Trophoblast cell (in vitro differentiated cells and primary cell): ENCODE data around the gene EXOSC10.

Experiments used
- DNase-seq, 2 donors: peaks; one replicate each; pipeline ENCODE4 v3.0.0-alpha.2; 2016
- H2AFZ ChIP-seq: 2 replicates; pipeline ENCODE4 v1.6.1; 2013; ENCODE audit warnings: low read length, moderate library complexity, mild to moderate bottlenecking; ENCODE audit not compliant: insufficient read depth, poor library complexity
- H2AK5ac ChIP-seq: 2 replicates; pipeline ENCODE4 v1.6.1; 2013; ENCODE audit warnings: mild to moderate bottlenecking, low read length
- H2BK120ac ChIP-seq: 2 replicates; pipeline ENCODE4 v1.6.1; 2013; ENCODE audit warnings: low read length, mild to moderate bottlenecking, moderate library complexity; ENCODE audit not compliant: insufficient read depth, poor library complexity
- H2BK12ac ChIP-seq: 2 replicates; pipeline ENCODE4 v1.6.1; 2013; ENCODE audit warnings: mild to moderate bottlenecking, low read length, moderate library complexity
- H2BK5ac ChIP-seq: 2 replicates; pipeline ENCODE4 v1.6.1; 2013; ENCODE audit warnings: low read length, low read depth, moderate library complexity, mild to moderate bottlenecking; ENCODE audit not compliant: poor library complexity
- H3K14ac ChIP-seq: 2 replicates; pipeline ENCODE4 v1.6.1; 2013; ENCODE audit warnings: mild to moderate bottlenecking, low read length
- H3K18ac ChIP-seq: 2 replicates; pipeline ENCODE4 v1.6.1; 2013; ENCODE audit warnings: mild to moderate bottlenecking, low read length
- H3K23ac ChIP-seq: 2 replicates; pipeline ENCODE4 v1.6.1; 2013; ENCODE audit warnings: low read length
- H3K27ac ChIP-seq: 2 replicates; pipeline ENCODE4 v1.5.1; 2013; ENCODE audit warnings: low read depth, mild to moderate bottlenecking, inconsistent platforms, low read length, moderate library complexity
- H3K27me3 ChIP-seq: 2 replicates; pipeline ENCODE4 v1.6.1; 2013; ENCODE audit warnings: inconsistent platforms, mild to moderate bottlenecking, low read length, moderate library complexity; ENCODE audit not compliant: insufficient read depth
- H3K36me3 ChIP-seq, 2 experiments: 1 replicate in 1 of 2; 2 replicates in 1 of 2; pipeline ENCODE4 v1.6.1; 2013; ENCODE audit warnings: low read length in 2 of 2, mild to moderate bottlenecking in 2 of 2, moderate library complexity in 1 of 2; ENCODE audit not compliant: insufficient read depth in 2 of 2, control insufficient read depth in 1 of 2
- H3K4ac ChIP-seq: 2 replicates; pipeline ENCODE4 v1.6.1; 2013; ENCODE audit warnings: low read depth, mild to moderate bottlenecking, low read length, moderate library complexity
- H3K4me1 ChIP-seq, 2 experiments: 1 replicate in 1 of 2; 2 replicates in 1 of 2; pipeline ENCODE4 v1.6.1; 2013; ENCODE audit warnings: low read length in 2 of 2, mild to moderate bottlenecking in 2 of 2, moderate library complexity in 1 of 2; ENCODE audit not compliant: insufficient read depth in 2 of 2, control insufficient read depth in 1 of 2
- H3K4me2 ChIP-seq: 2 replicates; pipeline ENCODE4 v1.6.1; 2013; ENCODE audit warnings: inconsistent platforms, mild to moderate bottlenecking, low read length, moderate library complexity
- H3K4me3 ChIP-seq: 2 replicates; pipeline ENCODE4 v1.5.1; 2013; ENCODE audit warnings: mild to moderate bottlenecking, low read depth, low read length, inconsistent platforms
- H3K79me1 ChIP-seq: one replicate; pipeline ENCODE4 v1.6.1; 2013; ENCODE audit warnings: low read length
- H3K79me2 ChIP-seq: 2 replicates; pipeline ENCODE4 v1.6.1; 2013; ENCODE audit warnings: low read length, mild to moderate bottlenecking; ENCODE audit not compliant: control insufficient read depth, insufficient read depth, poor library complexity
- H3K9ac ChIP-seq: 2 replicates; pipeline ENCODE4 v1.6.1; 2013; ENCODE audit warnings: mild to moderate bottlenecking, low read length
- H3K9me3 ChIP-seq: 2 replicates; pipeline ENCODE4 v1.6.1; 2013; ENCODE audit warnings: low read depth, mild to moderate bottlenecking, control low read depth, inconsistent platforms, low read length; ENCODE audit not compliant: insufficient read depth
- H4K12ac ChIP-seq: 2 replicates; pipeline ENCODE4 v1.6.1; 2013; ENCODE audit warnings: low read depth, mild to moderate bottlenecking, low read length, moderate library complexity
- H4K8ac ChIP-seq: 2 replicates; pipeline ENCODE4 v1.6.1; 2013; ENCODE audit warnings: low read depth, mild to moderate bottlenecking, low read length, moderate library complexity
- H4K91ac ChIP-seq: one replicate; pipeline ENCODE4 v1.6.1; 2013; ENCODE audit warnings: low read depth, mild to moderate bottlenecking, low read length, moderate library complexity
- WGBS: extraction: QIAGEN DNeasy Blood & Tissue Kit; methylation state at CpG from one replicate; pipeline ENCODE4 v1.1.7; 2013; ENCODE audit warnings: missing lambda C conversion rate; ENCODE audit not compliant: insufficient read length, insufficient coverage; ENCODE audit errors: extremely low coverage; 5-methylcytosine and 5-hydroxymethylcytosine counted together

Gene EXOSC10

DNA sequence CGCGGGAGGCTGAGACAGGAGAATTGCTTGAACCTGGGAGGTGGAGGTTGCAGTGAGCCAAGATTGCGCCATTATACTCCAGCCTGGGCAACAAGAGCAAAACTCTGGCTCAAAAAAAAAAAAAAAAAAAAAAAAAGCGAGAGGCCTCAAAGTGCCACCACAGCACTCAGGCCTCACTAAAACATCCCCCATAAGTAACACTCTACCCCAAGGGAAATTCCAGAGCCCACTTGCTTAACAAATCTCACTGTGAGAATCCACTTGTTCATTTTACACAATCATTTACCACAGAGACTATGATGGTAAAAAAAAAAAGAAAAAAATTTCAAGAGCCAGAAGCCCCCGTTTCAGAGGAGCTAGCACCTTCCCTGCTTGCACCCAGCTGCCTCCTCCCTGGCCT, 26.3 kb upstream of the EXOSC10 start:
- Histone ChIP-seq H3K14ac (no peak overlapping the region), H3K4ac (no peak overlapping the region), H2AFZ (no peak overlapping the region), H3K9ac (no peak overlapping the region), H2BK120ac (no peak overlapping the region), H3K4me3 (no peak overlapping the region), H3K4me2 (no peak overlapping the region), H3K4me1 (no peaks in the 10 kb centered on the region), H3K79me2 (no peaks in the 10 kb centered on the region), H3K18ac (no peak overlapping the region), H3K36me3 (peaks cover 65 to 80% of the 10 kb centered on the region in 2 experiments), H2BK12ac (no peak overlapping the region), H2AK5ac (no peak overlapping the region), H3K9me3 (peaks cover 2% of the 10 kb centered on the region), H3K23ac (no peak overlapping the region), H3K27me3 (no peaks in the 10 kb centered on the region), H4K91ac (no peak overlapping the region), H3K27ac (no peak overlapping the region), H3K79me1 (no peaks in the 10 kb centered on the region), H4K8ac (no peak overlapping the region), H4K12ac (no peak overlapping the region), H2BK5ac (no peak overlapping the region)
- no peak for DNase-seq
- WGBS = no CpG with 5 or more reads among the region's 5 CpGs

DNA sequence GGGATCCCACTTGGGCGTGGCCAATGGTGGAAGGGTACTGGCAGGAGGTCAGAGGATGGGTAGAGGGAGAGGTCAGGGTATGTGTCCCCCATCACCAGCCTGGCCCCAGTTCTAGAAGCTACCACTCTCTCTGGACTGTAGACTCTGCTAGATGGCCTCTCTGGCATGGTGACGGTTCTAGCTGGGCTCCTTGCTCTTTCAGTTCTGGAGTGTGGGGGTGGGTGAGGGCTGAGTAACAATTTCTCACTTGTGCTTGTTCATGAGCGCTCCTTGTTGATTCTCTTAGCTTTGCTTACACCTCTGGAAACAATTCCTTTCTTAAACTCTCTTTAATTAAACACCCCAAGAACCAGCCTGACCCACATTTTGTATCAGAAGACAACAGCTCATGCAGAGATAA, 25.3 kb upstream of the EXOSC10 start:
- Histone ChIP-seq H3K79me1 (no peaks in the 10 kb centered on the region), H3K14ac (no peak overlapping the region), H3K36me3 (peaks cover 58 to 74% of the 10 kb centered on the region in 2 experiments), H2AK5ac (no peak overlapping the region), H3K4ac (no peak overlapping the region), H3K27me3 (no peaks in the 10 kb centered on the region), H3K79me2 (no peaks in the 10 kb centered on the region), H4K12ac (no peak overlapping the region), H2BK12ac (no peak overlapping the region), H2BK120ac (no peak overlapping the region), H3K27ac (no peak overlapping the region), H2AFZ (no peak overlapping the region), H4K8ac (no peak overlapping the region), H2BK5ac (no peak overlapping the region), H4K91ac (no peak overlapping the region), H3K18ac (no peak overlapping the region), H3K4me1 (no peaks in the 10 kb centered on the region), H3K4me3 (no peak overlapping the region), H3K9ac (no peak overlapping the region), H3K9me3 (peaks cover 2% of the 10 kb centered on the region), H3K4me2 (no peak overlapping the region), H3K23ac (no peak overlapping the region)
- no CpG with 5 or more reads among the region's 3 CpGs for WGBS
- no peak for DNase-seq

DNA sequence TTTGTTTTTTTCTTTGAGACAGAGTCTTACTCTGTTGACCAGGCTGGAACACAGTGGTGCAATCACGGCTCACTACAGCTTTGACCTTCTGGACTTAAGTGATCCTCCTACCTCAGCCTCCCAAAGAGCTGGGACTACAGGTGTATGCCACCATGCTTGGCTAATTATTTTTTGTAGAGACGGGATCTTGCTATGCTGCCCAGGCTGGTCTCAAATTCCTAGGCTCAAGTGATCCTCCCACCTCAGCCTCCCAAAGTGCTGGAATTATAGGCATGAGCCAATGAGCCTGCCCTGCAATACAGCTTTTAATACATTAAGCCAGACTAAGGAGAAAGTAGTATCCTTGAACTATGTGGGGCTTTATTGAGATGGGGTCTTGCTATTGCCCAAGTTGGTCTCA, 16.6 kb upstream of the EXOSC10 start:
- no peak overlapping the region for H2BK5ac ChIP-seq
- no peaks in the 10 kb centered on the region for H3K79me2 ChIP-seq
- no peak overlapping the region for H3K9ac ChIP-seq
- H3K4me3 ChIP-seq = no peak overlapping the region
- no peak overlapping the region for H2AK5ac ChIP-seq
- H2AFZ ChIP-seq = no peak overlapping the region
- no peaks in the 10 kb centered on the region for H3K27me3 ChIP-seq
- H3K4me2 ChIP-seq = no peak overlapping the region
- no peak overlapping the region for H3K27ac ChIP-seq
- no peak overlapping the region for H3K18ac ChIP-seq
- H4K8ac ChIP-seq = no peak overlapping the region
- H3K36me3 ChIP-seq = peaks cover 29 to 44% of the 10 kb centered on the region in 2 experiments
- no peaks in the 10 kb centered on the region for H3K79me1 ChIP-seq
- no peak overlapping the region for H2BK12ac ChIP-seq
- H3K4me1 ChIP-seq = no peaks in the 10 kb centered on the region
- no peak for DNase-seq
- H4K12ac ChIP-seq = no peak overlapping the region
- no peak overlapping the region for H3K23ac ChIP-seq
- H3K9me3 ChIP-seq = no peaks in the 10 kb centered on the region
- no peak overlapping the region for H2BK120ac ChIP-seq
- WGBS = no CpG with 5 or more reads among the region's 2 CpGs
- no peak overlapping the region for H4K91ac ChIP-seq
- H3K4ac ChIP-seq = no peak overlapping the region
- H3K14ac ChIP-seq = no peak overlapping the region

DNA sequence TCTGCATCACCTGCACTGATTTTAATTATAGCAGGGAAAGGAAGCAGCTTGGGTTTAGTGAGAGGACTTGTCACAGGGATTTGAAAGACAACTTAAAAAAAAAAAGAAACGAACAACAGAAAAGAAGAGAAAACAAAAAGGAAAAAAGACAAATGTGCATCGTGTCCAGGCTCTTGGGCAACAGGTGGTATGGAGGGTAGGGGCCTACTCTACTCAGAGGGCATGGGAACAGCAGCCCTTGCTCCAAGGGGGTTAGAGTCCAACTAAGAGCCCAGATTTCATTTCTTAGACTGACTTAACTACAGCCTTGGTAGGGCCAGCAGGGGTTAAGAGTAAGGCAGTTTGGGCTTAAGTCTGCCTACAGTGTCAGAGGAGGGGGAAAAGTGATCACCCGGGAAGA, 15.3 kb upstream of the EXOSC10 start:
- Histone ChIP-seq H3K79me2 (no peaks in the 10 kb centered on the region), H4K8ac (no peak overlapping the region), H3K4me1 (no peaks in the 10 kb centered on the region), H3K4me2 (no peak overlapping the region), H3K23ac (no peak overlapping the region), H2BK120ac (no peak overlapping the region), H3K27ac (no peak overlapping the region), H3K14ac (no peak overlapping the region), H3K27me3 (no peaks in the 10 kb centered on the region), H3K4me3 (no peak overlapping the region), H4K91ac (no peak overlapping the region), H2AK5ac (no peak overlapping the region), H3K18ac (no peak overlapping the region), H3K79me1 (no peaks in the 10 kb centered on the region), H3K9ac (no peak overlapping the region), H4K12ac (no peak overlapping the region), H2BK5ac (no peak overlapping the region), H2BK12ac (no peak overlapping the region), H3K9me3 (no peaks in the 10 kb centered on the region), H2AFZ (no peak overlapping the region), H3K36me3 (peaks cover 28 to 46% of the 10 kb centered on the region in 2 experiments), H3K4ac (no peak overlapping the region)
- no peak for DNase-seq
- no CpG with 5 or more reads among the region's 3 CpGs for WGBS
